GM10266 (cell line): ENCODE results near the gene CFAP52.

Source experiments
- DNase-seq: peaks from one replicate; pipeline ENCODE4 v3.0.0; 2012; ENCODE audit errors: extremely low spot score
- TF ChIP-seq, protein P1 (sequence below): IDR thresholded peaks from 2 replicates; pipeline ENCODE4 v1.5.1; 2012; ENCODE audit warnings: mild to moderate bottlenecking, low read depth; ENCODE audit not compliant: control insufficient read depth, insufficient read depth; ENCODE audit errors: missing control alignments

The CFAP52 gene

GRCh38 chr17:9676084-9676483 lies 99.6 kb downstream of the CFAP52 start:
- TF ChIP-seq, protein P1, sequence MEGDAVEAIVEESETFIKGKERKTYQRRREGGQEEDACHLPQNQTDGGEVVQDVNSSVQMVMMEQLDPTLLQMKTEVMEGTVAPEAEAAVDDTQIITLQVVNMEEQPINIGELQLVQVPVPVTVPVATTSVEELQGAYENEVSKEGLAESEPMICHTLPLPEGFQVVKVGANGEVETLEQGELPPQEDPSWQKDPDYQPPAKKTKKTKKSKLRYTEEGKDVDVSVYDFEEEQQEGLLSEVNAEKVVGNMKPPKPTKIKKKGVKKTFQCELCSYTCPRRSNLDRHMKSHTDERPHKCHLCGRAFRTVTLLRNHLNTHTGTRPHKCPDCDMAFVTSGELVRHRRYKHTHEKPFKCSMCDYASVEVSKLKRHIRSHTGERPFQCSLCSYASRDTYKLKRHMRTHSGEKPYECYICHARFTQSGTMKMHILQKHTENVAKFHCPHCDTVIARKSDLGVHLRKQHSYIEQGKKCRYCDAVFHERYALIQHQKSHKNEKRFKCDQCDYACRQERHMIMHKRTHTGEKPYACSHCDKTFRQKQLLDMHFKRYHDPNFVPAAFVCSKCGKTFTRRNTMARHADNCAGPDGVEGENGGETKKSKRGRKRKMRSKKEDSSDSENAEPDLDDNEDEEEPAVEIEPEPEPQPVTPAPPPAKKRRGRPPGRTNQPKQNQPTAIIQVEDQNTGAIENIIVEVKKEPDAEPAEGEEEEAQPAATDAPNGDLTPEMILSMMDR = no peak
- DNase-seq = no peak

DNA sequence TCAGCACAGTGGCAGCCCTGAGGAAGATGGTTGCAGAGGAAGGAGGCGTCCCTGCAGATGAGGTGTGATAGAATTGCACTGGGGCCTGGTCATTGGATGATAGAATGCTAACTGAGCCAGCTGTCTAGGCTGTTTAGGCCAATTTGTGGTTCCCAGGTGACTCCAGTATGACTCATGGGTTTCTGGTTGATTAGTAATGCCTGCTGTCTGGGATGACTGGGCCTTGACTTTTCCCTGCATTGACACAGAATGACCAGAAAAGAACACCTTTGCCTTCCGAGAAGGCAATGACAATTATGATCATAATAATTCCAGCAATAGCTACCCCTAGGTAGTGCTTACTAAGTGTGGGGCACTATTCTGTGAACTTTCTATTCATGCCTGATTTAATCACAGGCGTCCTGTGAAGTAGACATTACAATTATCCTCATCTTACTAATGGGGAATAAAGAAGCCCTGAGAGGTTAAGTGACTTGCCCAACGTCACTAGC lies 100.4 kb downstream of the CFAP52 start:
- TF ChIP-seq, protein P1 = no peak
- DNase-seq = no peak

- TF ChIP-seq, protein P1 = no peak
- DNase-seq = no peak
These were observed 101.0 kb downstream of the CFAP52 start for GRCh38 chr17:9677411-9677810.

DNA sequence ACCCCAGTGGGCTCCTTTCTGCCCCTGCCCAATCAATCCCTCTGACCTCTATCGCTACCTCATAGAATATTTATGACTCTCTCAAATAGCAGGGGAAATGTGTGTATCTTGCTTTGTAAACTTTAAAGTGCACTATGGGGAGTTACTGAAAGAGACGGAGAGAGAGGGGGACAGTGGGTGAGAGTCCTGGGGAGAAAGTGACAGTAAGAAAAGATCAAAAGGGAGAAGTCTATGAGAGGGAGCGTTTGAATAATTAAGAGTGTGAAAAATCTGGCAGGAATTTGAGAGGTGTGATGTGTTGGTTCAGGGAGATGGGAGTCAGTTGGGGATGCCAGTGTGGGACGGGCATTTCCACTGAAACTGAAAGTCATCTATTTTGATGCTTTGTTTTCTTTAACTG lies 101.5 kb downstream of the CFAP52 start:
- DNase-seq = no peak
- TF ChIP-seq, protein P1 = no peak

- TF ChIP-seq, protein P1 = no peak
- no peak for DNase-seq
These were observed 108.6 kb downstream of the CFAP52 start for GRCh38 chr17:9684955-9685621.
